Measurements from ENCODE around the gene VARS2.

VARS2 gene

GRCh38 chr6:30884521-30885480, 29.2 kb upstream of the VARS2 start:
- no peak for DNase-seq

GRCh38 chr6:30885481-30885998, 28.5 kb upstream of the VARS2 start:
- DNase-seq: peak; percentile 10

GRCh38 chr6:30885999-30886896, 27.8 kb upstream of the VARS2 start:
- peak; percentile 0 for DNase-seq

- no peak for DNase-seq
These were observed 27.2 kb upstream of the VARS2 start for GRCh38 chr6:30886897-30887255.

GRCh38 chr6:30887901-30888815, 25.9 kb upstream of the VARS2 start:
- DNase-seq: no peak

- no peak for DNase-seq
These were observed 25.1 kb upstream of the VARS2 start for GRCh38 chr6:30888816-30889495.

- DNase-seq: no peak
These were observed 24.5 kb upstream of the VARS2 start for GRCh38 chr6:30889496-30889885.

GRCh38 chr6:30889921-30890645, 24.0 kb upstream of the VARS2 start:
- no peak for DNase-seq

GRCh38 chr6:30890646-30891449, 23.2 kb upstream of the VARS2 start:
- DNase-seq: no peak

- no peak for DNase-seq
These were observed 22.7 kb upstream of the VARS2 start for GRCh38 chr6:30891450-30891723.

GRCh38 chr6:30891816-30892538, 22.1 kb upstream of the VARS2 start:
- DNase-seq: no peak

- DNase-seq: no peak
These were observed 20.9 kb upstream of the VARS2 start for GRCh38 chr6:30893001-30893591.

GRCh38 chr6:30893666-30894065, 20.4 kb upstream of the VARS2 start:
- DNase-seq: no peak

- DNase-seq: no peak
These were observed 19.7 kb upstream of the VARS2 start for GRCh38 chr6:30894381-30894780.

- no peak for DNase-seq
These were observed 19.1 kb upstream of the VARS2 start for GRCh38 chr6:30894935-30895334.

GRCh38 chr6:30895343-30895742, 18.7 kb upstream of the VARS2 start:
- no peak for DNase-seq

GRCh38 chr6:30896541-30896940, 17.5 kb upstream of the VARS2 start:
- no peak for DNase-seq

GRCh38 chr6:30897882-30898281, 16.2 kb upstream of the VARS2 start:
- DNase-seq: no peak

- no peak for DNase-seq
These were observed 15.2 kb upstream of the VARS2 start for GRCh38 chr6:30898750-30899360.
